ENCODE results near the gene OR8D1. TPM values are rescaled to one million over a fixed set of nuclear protein-coding genes. Genes with fewer than 3 reads are reported as not detected.

The OR8D1 gene
- polyA plus RNA-seq, 2 of the 4 experiments (the other 2 are of a cell fraction) = not detected

- no peak for TF ChIP-seq JUN (IDR thresholded peaks at IDR 0.05)
- TF ChIP-seq HOXA7 (CRISPR knock-in tag; IDR thresholded peaks at IDR 0.05) = no peak
- TF ChIP-seq E2F6 (IDR thresholded peaks at IDR 0.05; ENCODE audit: borderline replicate concordance, low read depth) = no peak
- no peak for TF ChIP-seq KDM5A (IDR thresholded peaks at IDR 0.05)
- no peak for TF ChIP-seq PBX3 (IDR thresholded peaks at IDR 0.05)
- TF ChIP-seq MAFK (IDR thresholded peaks at IDR 0.05; ENCODE audit: partially characterized antibody) = no peak
- TF ChIP-seq KDM1A (IDR thresholded peaks at IDR 0.05; ENCODE audit: low read depth) = no peak
- TF ChIP-seq HES2 (IDR thresholded peaks at IDR 0.05) = no peak
- TF ChIP-seq NPAS2 (CRISPR knock-in tag; IDR thresholded peaks at IDR 0.05; ENCODE audit: borderline replicate concordance) = no peak
- no peak for TF ChIP-seq EP300 (IDR thresholded peaks at IDR 0.05)
- no peak for TF ChIP-seq ZSCAN20 (CRISPR knock-in tag; IDR thresholded peaks at IDR 0.05)
- no peak for TF ChIP-seq ESRRA (IDR thresholded peaks at IDR 0.05; ENCODE audit: borderline replicate concordance, low read length)
- TF ChIP-seq FOSL2 (IDR thresholded peaks at IDR 0.05) = no peak
- TF ChIP-seq FOSL2 (CRISPR knock-in tag; IDR thresholded peaks at IDR 0.05) = no peak
- DNase-seq (ENCODE audit: low read depth in 1 of 2, low spot score in 1 of 2) = no peak
- no peaks in the 10 kb centered on the region for H3K4me1 ChIP-seq
- H3K9me3 ChIP-seq = no peaks in the 10 kb centered on the region
- no peak for FAIRE-seq
- ATAC-seq = no peak
- no peak overlapping the region for H3K27ac ChIP-seq
- no peak overlapping the region for H3K4me2 ChIP-seq
- no peak overlapping the region for H3K4me3 ChIP-seq
- CTCF ChIA-PET = no interaction called here
- POLR2A ChIA-PET = no interaction called here
Observed at GRCh38 chr11:124296016-124296415, 17.7 kb downstream of the OR8D1 start.

- no peak for FAIRE-seq
- Histone ChIP-seq H3K4me3 (no peak overlapping the region), H3K4me2 (no peak overlapping the region), H3K27ac (no peak overlapping the region), H3K4me1 (no peaks in the 10 kb centered on the region), H3K9me3 (no peaks in the 10 kb centered on the region)
- TF ChIP-seq NFE2L2 (conservative IDR thresholded peaks at IDR 0.05; ENCODE audit: low read length) (no peak), RFX5 (IDR thresholded peaks at IDR 0.05) (no peak), TP53 (CRISPR knock-in tag; IDR thresholded peaks at IDR 0.05) (no peak), USF2 (IDR thresholded peaks at IDR 0.05) (no peak), HOXB13 (CRISPR knock-in tag; IDR thresholded peaks at IDR 0.05; ENCODE audit: low read depth) (no peak), PBX3 (IDR thresholded peaks at IDR 0.05) (no peak), HEYL (CRISPR knock-in tag; IDR thresholded peaks at IDR 0.05) (no peak), FOSL2 (IDR thresholded peaks at IDR 0.05) (no peak), FOSL2 (CRISPR knock-in tag; IDR thresholded peaks at IDR 0.05) (no peak), BCL3 (IDR thresholded peaks at IDR 0.05) (no peak), JUN (IDR thresholded peaks at IDR 0.05) (no peak), JUNB (IDR thresholded peaks at IDR 0.05) (no peak), RNF2 (IDR thresholded peaks at IDR 0.05; ENCODE audit: borderline replicate concordance, low read depth) (no peak), RCOR1 (IDR thresholded peaks at IDR 0.05; ENCODE audit: low read depth, low read length) (no peak), ELK1 (IDR thresholded peaks at IDR 0.05; ENCODE audit: low read depth, low read length) (no peak), HOXA7 (CRISPR knock-in tag; IDR thresholded peaks at IDR 0.05) (no peak), ZSCAN20 (CRISPR knock-in tag; IDR thresholded peaks at IDR 0.05) (no peak), KDM5A (IDR thresholded peaks at IDR 0.05) (no peak), RARB (CRISPR knock-in tag; IDR thresholded peaks at IDR 0.05) (no peak), PHF8 (IDR thresholded peaks at IDR 0.05; ENCODE audit: borderline replicate concordance, low read depth) (no peak), ATOH8 (CRISPR knock-in tag; IDR thresholded peaks at IDR 0.05; ENCODE audit: low read depth) (no peak)
- 5% methylated on average over 1 of the region's 1 CpG for WGBS (ENCODE audit: missing lambda C conversion rate)
- CTCF ChIA-PET = no interaction called here
- no peak for ATAC-seq
- no peak for DNase-seq (ENCODE audit: low read depth in 1 of 2, low spot score in 1 of 2)
- POLR2A ChIA-PET = no interaction called here
Observed at GRCh38 chr11:124294687-124295086, 19.1 kb downstream of the OR8D1 start.
